Stimulated activated naive CD8-positive, alpha-beta T cell treated with anti-CD3 and anti-CD28 coated beads, Interleukin-15, amount 100 ng/mL, for 72 hours (primary cell): ENCODE measurements around the gene FGF2.
A peak's percentile ranks its signal among the peaks of the same experiment; 100 is the strongest.
"Not testable (repeated sequence)": the region's sequence is repeated elsewhere in the genome, so short reads cannot be mapped to it uniquely, and the experiment has no call there.

ENCODE experiments used
- ATAC-seq: fragments of 150-1000 bp; cut with Tn5 transposase; 2 replicates; pipeline ENCODE4 v1.10.0; 2021; ENCODE audit warnings: mild to moderate bottlenecking, moderate library complexity
- DNase-seq, 2 donors: peaks; one replicate each; pipeline ENCODE4 v3.0.0; 2021 to 2022
- H3K27ac Mint-ChIP-seq, 2 donors: one replicate each; pipeline ENCODE4 v1.8.0; 2022; ENCODE audit warnings: mild to moderate bottlenecking in 2 of 2, mixed read lengths in 2 of 2, moderate library complexity in 2 of 2
- H3K27me3 Mint-ChIP-seq: one replicate; pipeline ENCODE4 v1.8.0; 2022; ENCODE audit warnings: mixed read lengths
- H3K4me1 Mint-ChIP-seq: one replicate; pipeline ENCODE4 v1.8.0; 2022; ENCODE audit warnings: mild to moderate bottlenecking, mixed read lengths
- H3K4me3 Mint-ChIP-seq, 2 donors: one replicate each; pipeline ENCODE4 v1.8.0; 2022; ENCODE audit warnings: mild to moderate bottlenecking in 2 of 2, mixed read lengths in 2 of 2, moderate library complexity in 1 of 2
- H3K9me3 Mint-ChIP-seq, 2 donors: one replicate each; pipeline ENCODE4 v1.8.0; 2022; ENCODE audit warnings: mixed read lengths in 2 of 2

FGF2 gene

DNA sequence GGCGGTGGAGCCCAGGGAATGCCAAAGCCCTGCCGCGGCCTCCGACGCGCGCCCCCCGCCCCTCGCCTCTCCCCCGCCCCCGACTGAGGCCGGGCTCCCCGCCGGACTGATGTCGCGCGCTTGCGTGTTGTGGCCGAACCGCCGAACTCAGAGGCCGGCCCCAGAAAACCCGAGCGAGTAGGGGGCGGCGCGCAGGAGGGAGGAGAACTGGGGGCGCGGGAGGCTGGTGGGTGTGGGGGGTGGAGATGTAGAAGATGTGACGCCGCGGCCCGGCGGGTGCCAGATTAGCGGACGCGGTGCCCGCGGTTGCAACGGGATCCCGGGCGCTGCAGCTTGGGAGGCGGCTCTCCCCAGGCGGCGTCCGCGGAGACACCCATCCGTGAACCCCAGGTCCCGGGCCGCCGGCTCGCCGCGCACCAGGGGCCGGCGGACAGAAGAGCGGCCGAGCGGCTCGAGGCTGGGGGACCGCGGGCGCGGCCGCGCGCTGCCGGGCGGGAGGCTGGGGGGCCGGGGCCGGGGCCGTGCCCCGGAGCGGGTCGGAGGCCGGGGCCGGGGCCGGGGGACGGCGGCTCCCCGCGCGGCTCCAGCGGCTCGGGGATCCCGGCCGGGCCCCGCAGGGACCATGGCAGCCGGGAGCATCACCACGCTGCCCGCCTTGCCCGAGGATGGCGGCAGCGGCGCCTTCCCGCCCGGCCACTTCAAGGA is at the start of gene FGF2:
Gene FGF2, plus strand, starts transcription at position 279 of the 705 bp plus-strand sequence. Its CDS starts 344 bp downstream, at position 623.
- DNase-seq (peak; percentile 15 to 49), ATAC-seq (peak; percentile 47)
- peak within 1 kb of the TSS; percentile 66 to 95 for H3K27ac Mint-ChIP-seq
- H3K9me3 Mint-ChIP-seq: no peaks in the 10 kb centered on the region
- H3K27me3 Mint-ChIP-seq: peaks cover 90% of the 10 kb centered on the region
- peaks cover 15% of the 10 kb centered on the region for H3K4me1 Mint-ChIP-seq
- H3K4me3 Mint-ChIP-seq: peak within 1 kb of the TSS; percentile 88

DNA sequence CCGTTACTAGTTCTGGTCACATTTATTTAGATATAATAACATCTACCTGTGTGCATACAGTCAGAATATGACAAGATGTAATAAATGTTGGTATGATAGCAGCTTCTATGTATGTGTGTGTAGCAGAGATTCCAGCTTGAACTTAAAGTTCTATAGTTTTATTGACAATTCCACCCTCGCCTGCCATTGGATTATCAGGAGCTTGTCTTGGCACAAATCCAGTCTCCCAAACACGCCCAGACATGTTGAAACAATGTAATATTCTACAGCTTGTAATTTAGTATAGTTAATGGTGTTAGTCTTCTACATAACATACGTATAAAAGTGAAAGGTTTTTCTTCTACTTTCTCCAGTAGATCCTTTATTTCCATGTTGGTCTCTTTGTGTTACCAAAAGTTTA is 49.7 kb upstream of the FGF2 start:
- peaks cover 3% of the 10 kb centered on the region for H3K27me3 Mint-ChIP-seq
- no peak for DNase-seq
- H3K4me3 Mint-ChIP-seq: no peak overlapping the region
- no peaks in the 10 kb centered on the region for H3K9me3 Mint-ChIP-seq
- H3K4me1 Mint-ChIP-seq: no peaks in the 10 kb centered on the region
- H3K27ac Mint-ChIP-seq: no peak overlapping the region
- no peak for ATAC-seq

DNA sequence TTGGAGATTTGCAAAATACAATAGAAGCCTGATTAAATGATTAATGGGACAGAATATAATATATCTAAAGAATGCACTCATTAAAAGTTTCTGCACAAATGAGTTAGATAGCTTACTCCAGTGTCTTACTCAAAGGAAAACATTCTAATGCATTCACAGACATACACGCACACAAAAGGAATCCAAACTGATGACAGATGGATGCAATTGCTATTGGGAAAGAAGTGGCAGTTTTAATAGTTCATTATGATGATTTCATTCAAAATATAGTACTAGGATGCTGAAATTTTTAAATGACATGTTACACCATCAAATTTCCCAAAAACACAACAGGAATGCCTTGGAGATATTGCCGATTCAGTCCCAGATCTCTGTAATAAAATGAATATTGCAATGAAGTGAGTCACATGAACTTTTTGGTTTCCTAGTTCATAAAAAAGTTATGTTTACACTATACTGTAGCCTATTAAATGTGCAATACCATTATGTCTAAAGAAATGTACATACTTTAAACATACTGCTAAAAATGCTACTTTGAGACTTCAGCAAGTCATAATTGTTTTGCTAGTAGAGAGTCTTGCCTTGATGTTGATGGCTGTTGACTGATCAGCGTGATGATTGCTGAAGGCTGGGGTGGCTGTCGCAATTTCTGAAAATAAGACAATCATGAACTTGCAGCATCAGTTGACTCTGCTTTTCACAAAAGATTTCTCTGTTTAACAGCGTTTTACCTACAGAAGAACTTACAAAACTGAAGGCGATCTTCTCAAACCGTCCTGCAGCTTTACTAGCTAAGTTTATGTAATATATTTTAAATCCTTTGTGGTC is 48.6 kb upstream of the FGF2 start:
- H3K9me3 Mint-ChIP-seq: no peaks in the 10 kb centered on the region
- peak overlapping the region in 1 of 2 donors; percentile 30 for H3K27ac Mint-ChIP-seq
- H3K27me3 Mint-ChIP-seq: peaks cover 12% of the 10 kb centered on the region
- no peak for DNase-seq
- ATAC-seq: no peak
- no peaks in the 10 kb centered on the region for H3K4me1 Mint-ChIP-seq
- no peak overlapping the region for H3K4me3 Mint-ChIP-seq

DNA sequence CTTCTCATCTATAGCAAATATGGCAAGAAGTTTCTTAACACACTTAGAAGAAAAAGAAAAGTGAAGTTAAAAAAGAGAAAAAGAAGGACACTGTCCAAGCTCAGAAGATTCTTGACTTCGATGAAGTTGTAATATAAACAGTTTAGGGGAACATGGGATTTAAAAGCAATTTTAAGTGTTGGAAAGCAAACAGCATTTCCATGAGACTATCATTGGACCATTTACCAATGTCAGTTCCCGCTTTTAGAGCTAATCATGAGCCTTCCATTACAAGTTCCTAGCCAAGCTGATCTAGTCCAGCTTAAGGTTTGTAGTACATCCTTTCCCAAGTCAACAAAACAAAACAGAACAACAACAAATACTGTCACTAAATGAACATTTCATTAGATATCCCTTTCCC is 45.1 kb upstream of the FGF2 start:
- no peak overlapping the region for H3K27ac Mint-ChIP-seq
- ATAC-seq (no peak), DNase-seq (no peak)
- H3K27me3 Mint-ChIP-seq: peaks cover 23% of the 10 kb centered on the region
- peaks cover 29% of the 10 kb centered on the region for H3K4me1 Mint-ChIP-seq
- peaks cover 0 to 4% of the 10 kb centered on the region in 2 donors for H3K9me3 Mint-ChIP-seq
- H3K4me3 Mint-ChIP-seq: no peak overlapping the region

DNA sequence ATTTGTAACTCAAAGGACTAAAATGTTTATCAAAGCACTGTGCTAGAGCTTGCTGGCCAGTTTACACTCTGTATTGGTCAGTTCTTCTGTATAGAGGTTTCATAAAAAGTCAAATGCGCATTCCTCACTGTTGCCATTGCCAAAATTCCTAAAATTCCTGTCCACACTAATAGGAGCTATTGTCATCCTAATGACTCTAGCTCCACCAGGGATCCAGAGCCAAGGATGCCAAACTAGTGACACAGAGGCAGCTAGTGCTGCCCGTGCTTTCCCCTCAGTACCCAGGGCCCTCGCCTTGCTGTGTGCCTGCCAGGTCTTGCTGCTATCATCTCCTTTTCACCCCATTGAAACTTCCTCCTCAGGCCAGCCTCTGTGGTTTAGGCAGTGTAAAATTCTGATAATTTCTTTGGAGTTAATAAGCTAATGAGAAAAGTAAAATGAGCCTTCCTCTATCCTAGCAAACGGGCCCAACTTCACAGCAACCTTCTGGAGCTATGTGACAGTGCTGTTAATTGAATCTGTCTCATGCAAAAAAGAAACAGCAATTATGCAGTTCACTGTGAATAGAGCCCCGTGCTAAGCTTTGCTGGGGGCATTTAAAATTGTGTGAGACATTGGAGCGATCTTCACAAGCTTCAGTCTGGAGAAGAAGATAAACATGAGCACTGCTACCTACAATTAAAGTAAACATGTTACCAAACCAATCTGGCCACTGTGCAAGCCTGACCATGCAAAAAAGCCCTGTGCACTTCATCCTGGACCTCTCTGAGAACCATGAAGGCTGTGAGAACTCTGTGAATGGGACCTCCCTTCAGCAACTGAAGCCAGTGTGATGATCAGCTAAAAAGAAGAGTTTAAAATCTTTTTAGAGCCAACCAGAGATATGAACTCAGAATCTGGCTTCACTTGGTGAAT is 43.1 kb upstream of the FGF2 start:
- Mint-ChIP-seq H3K4me3 (no peak overlapping the region), H3K4me1 (peaks cover 30% of the 10 kb centered on the region), H3K9me3 (peaks cover 0 to 5% of the 10 kb centered on the region in 2 donors), H3K27ac (peak overlapping the region in 1 of 2 donors; percentile 33), H3K27me3 (peaks cover 23% of the 10 kb centered on the region)
- ATAC-seq (no peak), DNase-seq (no peak)

DNA sequence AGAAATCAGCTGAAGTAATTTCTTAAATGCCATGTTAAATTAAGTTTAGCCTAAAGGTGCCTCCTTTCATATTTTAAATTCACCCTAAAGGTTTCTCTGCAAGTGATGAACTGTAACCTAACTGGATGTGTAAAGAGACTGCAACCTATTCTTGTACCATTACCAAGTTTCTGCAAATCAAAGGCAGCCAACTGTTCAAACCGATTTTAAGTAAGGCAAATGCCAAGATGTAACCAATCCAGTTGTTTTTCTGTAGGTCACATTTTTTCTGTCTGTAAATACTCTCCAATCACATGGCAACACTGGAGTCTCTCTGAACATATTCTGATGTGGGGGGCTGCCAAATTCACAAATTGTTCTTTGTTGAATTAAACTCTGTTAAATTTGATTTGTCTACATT is 42.4 kb upstream of the FGF2 start:
- ATAC-seq: no peak
- H3K4me3 Mint-ChIP-seq: no peak overlapping the region
- H3K27ac Mint-ChIP-seq: no peak overlapping the region
- no peak for DNase-seq
- peaks cover 30% of the 10 kb centered on the region for H3K4me1 Mint-ChIP-seq
- peaks cover 0 to 5% of the 10 kb centered on the region in 2 donors for H3K9me3 Mint-ChIP-seq
- peaks cover 23% of the 10 kb centered on the region for H3K27me3 Mint-ChIP-seq

DNA sequence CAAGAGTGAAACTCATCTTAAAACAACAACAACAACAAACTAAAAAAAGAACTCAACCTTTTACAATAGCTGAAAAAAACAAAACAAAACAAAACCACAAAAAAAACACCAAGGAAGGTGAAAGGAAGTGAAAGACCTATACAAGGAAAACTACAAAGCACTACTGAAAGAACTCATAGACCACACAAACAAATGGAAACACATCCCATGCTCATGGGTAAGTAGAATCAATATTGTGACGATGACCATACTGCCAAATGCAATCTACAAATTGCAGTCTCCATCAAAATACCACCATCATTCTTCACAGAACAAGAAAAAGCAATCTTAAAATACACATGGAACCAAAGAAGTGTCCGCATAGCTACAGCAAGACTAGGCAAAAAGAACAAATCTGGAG is 41.5 kb upstream of the FGF2 start:
- DNase-seq (no peak), ATAC-seq (no peak)
- H3K4me3 Mint-ChIP-seq: peak overlapping the region; percentile 13 to 53
- peak overlapping the region in 1 of 2 donors; percentile 10 for H3K27ac Mint-ChIP-seq
- peaks cover 23% of the 10 kb centered on the region for H3K27me3 Mint-ChIP-seq
- peaks cover 30% of the 10 kb centered on the region for H3K4me1 Mint-ChIP-seq
- H3K9me3 Mint-ChIP-seq: peaks cover 0 to 5% of the 10 kb centered on the region in 2 donors

DNA sequence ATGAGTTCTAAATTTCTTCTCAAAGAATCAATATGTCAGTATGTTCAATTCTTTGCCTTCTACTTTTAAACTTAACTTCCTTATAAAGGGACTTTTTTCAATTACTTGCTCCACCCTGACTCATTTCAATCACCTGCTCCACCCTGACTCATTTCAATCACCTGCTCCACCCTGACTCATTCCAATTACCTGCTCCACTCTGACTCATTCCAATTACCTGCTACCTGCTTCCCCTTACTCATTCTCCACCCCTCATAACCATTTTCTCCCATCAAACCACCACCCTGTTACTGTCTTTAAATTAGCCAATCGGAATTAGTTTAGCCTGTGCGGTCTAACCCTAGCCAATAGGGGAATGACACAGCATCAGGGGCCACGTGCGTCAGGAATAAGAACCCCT is 40.3 kb upstream of the FGF2 start:
- peaks cover 23% of the 10 kb centered on the region for H3K27me3 Mint-ChIP-seq
- not testable (repeated sequence) for H3K27ac Mint-ChIP-seq, H3K9me3 Mint-ChIP-seq
- peaks cover 30% of the 10 kb centered on the region for H3K4me1 Mint-ChIP-seq
- peak in 1 of 2 donors; percentile 56 for DNase-seq
- peak; percentile 94 for ATAC-seq
- peak overlapping the region in 1 of 2 donors; percentile 53 for H3K4me3 Mint-ChIP-seq

DNA sequence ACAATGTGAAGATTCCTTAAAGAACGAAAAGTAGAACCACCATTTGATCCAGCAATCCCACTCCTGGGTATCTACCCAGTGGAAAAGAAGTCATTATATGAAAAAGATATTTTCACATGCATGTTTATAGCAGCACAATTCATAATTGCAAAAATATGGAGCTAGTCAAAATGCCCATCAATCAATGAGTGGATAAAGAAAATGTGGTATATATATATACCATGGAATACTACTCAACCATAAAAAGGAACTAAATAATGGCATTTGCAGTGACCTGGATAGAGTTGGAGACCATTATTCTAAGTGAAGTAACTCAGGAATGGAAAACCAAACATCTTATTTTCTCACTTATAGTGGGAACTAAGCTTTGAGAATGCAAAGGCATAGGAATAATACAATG is 39.7 kb upstream of the FGF2 start:
- DNase-seq, H3K4me3 Mint-ChIP-seq, ATAC-seq, H3K27ac Mint-ChIP-seq, H3K9me3 Mint-ChIP-seq: not testable (repeated sequence)
- H3K27me3 Mint-ChIP-seq: peaks cover 20% of the 10 kb centered on the region
- peaks cover 30% of the 10 kb centered on the region for H3K4me1 Mint-ChIP-seq

DNA sequence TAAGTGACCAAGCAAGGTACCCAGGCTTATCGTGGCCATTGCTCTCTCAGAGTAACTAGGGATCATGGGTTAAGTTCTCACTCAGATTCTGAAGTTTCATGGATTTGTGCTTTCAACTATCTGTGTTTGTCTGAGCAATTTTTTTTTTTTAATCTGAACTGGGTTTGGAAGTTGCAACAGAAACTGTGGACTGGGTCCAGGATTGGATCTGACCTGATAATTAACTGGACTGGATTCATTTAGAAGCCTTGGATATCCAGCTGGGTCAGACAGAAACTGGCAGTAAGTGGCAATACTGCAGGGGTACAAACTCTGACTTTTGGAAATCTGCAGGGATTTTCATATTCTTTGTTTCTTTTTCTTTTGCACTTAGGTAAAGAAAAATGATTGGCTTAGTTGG is 38.7 kb upstream of the FGF2 start:
- no peak for ATAC-seq
- Mint-ChIP-seq H3K4me1 (peaks cover 30% of the 10 kb centered on the region), H3K27me3 (peaks cover 11% of the 10 kb centered on the region), H3K27ac (no peak overlapping the region), H3K4me3 (no peak overlapping the region), H3K9me3 (peaks cover 0 to 5% of the 10 kb centered on the region in 2 donors)
- DNase-seq: no peak

DNA sequence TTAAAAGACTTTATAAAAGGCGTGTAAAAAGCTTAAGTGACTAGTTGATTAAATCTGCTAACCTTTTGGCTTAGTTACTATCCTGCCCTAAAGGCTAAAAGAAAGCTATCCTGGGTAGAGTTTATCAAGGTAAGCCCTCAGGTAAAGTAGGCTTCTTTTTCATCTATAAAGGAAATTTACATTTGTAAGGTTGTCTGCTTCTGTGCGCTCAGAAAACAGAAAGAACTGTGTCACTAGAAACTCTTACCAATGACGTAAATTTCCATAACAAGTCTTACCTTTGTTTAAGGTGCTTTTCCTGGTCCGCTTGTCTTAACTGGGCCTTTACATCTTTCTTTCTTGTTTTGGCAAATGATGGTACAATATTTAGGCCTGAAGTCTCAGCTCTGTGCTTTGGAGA is 37.7 kb upstream of the FGF2 start:
- peaks cover 3% of the 10 kb centered on the region for H3K27me3 Mint-ChIP-seq
- peaks cover 26% of the 10 kb centered on the region for H3K4me1 Mint-ChIP-seq
- ATAC-seq (no peak), DNase-seq (no peak)
- H3K27ac Mint-ChIP-seq: no peak overlapping the region
- no peak overlapping the region for H3K4me3 Mint-ChIP-seq
- peaks cover 0 to 5% of the 10 kb centered on the region in 2 donors for H3K9me3 Mint-ChIP-seq

DNA sequence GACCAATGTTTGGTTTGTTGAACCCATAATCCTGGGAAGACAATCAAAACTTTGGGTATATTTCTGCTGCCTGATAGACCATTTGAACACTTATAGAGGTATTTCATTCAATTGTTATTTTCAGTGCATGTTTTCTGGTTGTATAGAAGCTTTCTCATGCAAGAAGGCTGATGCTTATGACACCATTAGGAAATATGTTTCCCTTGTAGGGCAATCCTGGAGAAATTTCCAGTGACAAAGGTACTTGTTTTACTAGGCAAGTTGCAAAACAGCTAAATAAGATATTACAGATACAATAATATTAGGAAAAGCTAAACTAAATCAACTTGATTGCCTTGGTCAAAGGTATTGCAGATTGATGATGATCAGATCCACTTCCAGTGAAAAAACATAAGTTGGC is 32.8 kb upstream of the FGF2 start:
- no peak for DNase-seq
- ATAC-seq: no peak
- no peaks in the 10 kb centered on the region for H3K9me3 Mint-ChIP-seq
- H3K4me1 Mint-ChIP-seq: peaks cover 9% of the 10 kb centered on the region
- no peak overlapping the region for H3K27ac Mint-ChIP-seq
- H3K27me3 Mint-ChIP-seq: peaks cover 25% of the 10 kb centered on the region
- H3K4me3 Mint-ChIP-seq: no peak overlapping the region

DNA sequence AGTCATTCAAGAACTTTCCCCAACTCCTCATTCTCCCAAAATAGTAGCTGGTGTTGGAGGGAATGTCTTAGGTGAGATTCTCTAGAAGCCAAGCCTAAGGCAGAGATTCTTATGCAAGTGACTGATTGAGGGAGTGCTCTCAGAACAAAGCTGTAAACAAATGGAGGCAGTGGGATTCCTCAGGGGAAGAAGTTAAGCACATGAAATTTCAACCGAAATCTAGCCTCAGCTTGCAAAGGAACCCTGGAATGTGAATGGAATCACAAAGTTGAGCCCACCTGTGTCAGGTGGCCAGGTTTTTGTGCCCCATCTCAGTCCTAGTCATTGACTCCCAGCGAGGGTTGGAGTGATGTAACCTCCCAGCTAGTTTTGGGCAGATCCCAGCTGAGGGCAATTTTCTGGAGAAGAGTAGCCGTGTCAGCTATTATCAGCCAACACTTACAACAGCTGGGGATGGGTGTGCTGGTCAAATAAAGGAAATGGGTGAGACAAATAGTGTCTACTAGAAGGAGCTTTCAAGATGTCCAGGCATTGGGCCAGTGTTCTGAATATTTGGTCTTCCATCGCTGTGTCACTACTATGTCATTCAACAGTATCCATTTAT is 29.7 kb upstream of the FGF2 start:
- H3K27me3 Mint-ChIP-seq: peaks cover 25% of the 10 kb centered on the region
- ATAC-seq (no peak), DNase-seq (no peak)
- peaks cover 9% of the 10 kb centered on the region for H3K4me1 Mint-ChIP-seq
- no peaks in the 10 kb centered on the region for H3K9me3 Mint-ChIP-seq
- H3K27ac Mint-ChIP-seq: no peak overlapping the region
- H3K4me3 Mint-ChIP-seq: no peak overlapping the region

DNA sequence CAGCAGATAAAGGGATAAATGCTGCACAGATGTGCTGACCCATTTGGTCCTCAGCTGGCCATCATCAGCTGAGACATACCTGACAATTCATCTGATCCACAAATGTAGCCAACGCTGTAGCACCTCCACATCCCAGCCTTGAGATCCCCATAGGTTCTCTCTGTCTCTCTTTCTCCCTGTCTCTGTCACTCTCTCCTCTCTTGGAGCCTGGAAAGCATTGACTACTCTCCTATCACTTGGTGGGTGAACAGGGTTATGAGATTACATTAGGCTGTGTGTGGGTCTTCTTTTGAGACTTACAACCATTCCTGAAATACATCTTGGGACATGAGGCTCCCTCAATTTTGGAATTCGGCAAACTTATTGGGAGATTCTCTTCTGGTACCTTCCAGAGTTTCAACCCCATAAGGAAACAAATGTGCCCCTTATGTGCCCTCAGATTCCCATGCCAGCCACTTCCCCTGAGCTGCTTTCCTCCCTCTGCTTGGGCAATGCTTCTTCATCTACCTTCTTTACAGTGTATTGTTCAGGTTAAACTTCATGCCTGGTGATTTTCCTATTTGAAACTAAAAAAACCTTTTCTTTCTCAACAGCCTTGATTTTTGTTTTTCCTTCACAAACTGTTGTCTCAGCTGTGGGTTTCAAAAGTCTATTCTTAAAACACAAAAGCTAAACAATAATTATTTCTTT is 29.1 kb upstream of the FGF2 start:
- no peak overlapping the region for H3K27ac Mint-ChIP-seq
- peak overlapping the region in 1 of 2 donors; percentile 12 for H3K4me3 Mint-ChIP-seq
- no peak for ATAC-seq
- no peak for DNase-seq
- peaks cover 9% of the 10 kb centered on the region for H3K4me1 Mint-ChIP-seq
- H3K27me3 Mint-ChIP-seq: peaks cover 25% of the 10 kb centered on the region
- no peaks in the 10 kb centered on the region for H3K9me3 Mint-ChIP-seq
